Right cardiac atrium (tissue), 5 donors: Measurements from ENCODE around the gene TTC39C. TPM values are rescaled to one million over a fixed set of nuclear protein-coding genes. Genes with fewer than 3 reads are reported as not detected.
A peak's percentile ranks its signal among the peaks of the same experiment; 100 is the strongest.

ENCODE experiments used
- ATAC-seq, 2 donors: fragments of 200-7000 bp; cut with Tn5 transposase; one replicate each; pipeline versions ENCODE4 v1.8.0 to v1.9.1; 2020; ENCODE audit warnings: moderate library complexity in 2 of 2, mild to moderate bottlenecking in 1 of 2
- DNase-seq, 3 donors: peaks; one replicate each; pipeline ENCODE4 v3.0.0-alpha.2; 2020
- H3K27ac ChIP-seq: one replicate; pipeline ENCODE4 v1.5.1; 2013; ENCODE audit warnings: mild to moderate bottlenecking, low read length, control low read depth, moderate library complexity
- H3K27me3 ChIP-seq: one replicate; pipeline ENCODE4 v1.6.1; 2013; ENCODE audit not compliant: control insufficient read depth, insufficient read depth
- H3K4me1 ChIP-seq: one replicate; pipeline ENCODE4 v1.6.1; 2013; ENCODE audit warnings: low read length; ENCODE audit not compliant: control insufficient read depth, insufficient read depth
- H3K4me3 ChIP-seq: one replicate; pipeline ENCODE4 v1.5.1; 2013; ENCODE audit warnings: low read length, control low read depth
- H3K9me3 ChIP-seq: one replicate; pipeline ENCODE4 v1.6.1; 2013; ENCODE audit warnings: low read length; ENCODE audit not compliant: control insufficient read depth
- WGBS: extraction: QIAGEN DNeasy Blood & Tissue Kit; methylation state at CpG from one replicate; pipeline ENCODE4 v1.1.7; 2013; 5-methylcytosine and 5-hydroxymethylcytosine counted together
- intact Hi-C, 4 donors: fragments of 100-400 bp; cut with DNase I; formaldehyde crosslinking; loops; one replicate each; pipeline versions ENCODE4 v1.11.0 to v1.14.0; 2022 to 2023
- polyA plus RNA-seq: library from polyadenylated mRNA; stranded (reverse); fragments of 200-250 nt; gene quantifications from one replicate; pipeline ENCODE4 v1.2.3, GENCODE V29; 2013
- total RNA-seq, 4 donors: library from RNA; stranded (reverse); fragmentation: NEBNext Ultra II Directional; extraction: Animal tissue kit (Norgen Biotek cat#: 25700); gene quantifications; one replicate each; pipeline ENCODE4 v1.2.1, GENCODE V29; 2021
- donor health status: healthy with polysubstance abuse.
- donor health status: DM: no; HTN: yes; CAD: no.
- donor health status: DM: no; HTN: no; CAD: no.
- donor health status: DM: no; HTN: yes; CAD: no; lungs with severe emphysema.
- donor health status: DM: yes; HTN: yes; CAD: no.

Gene TTC39C
- total and polyA plus RNA-seq, 5 donors, result 2.8 to 11.0 (median 5.4) TPM

GRCh38 chr18:23977103-23977502 lies 37.5 kb upstream of the TTC39C start:
- DNase-seq (no peak), ATAC-seq (no peak)
- Histone ChIP-seq H3K9me3 (no peaks in the 10 kb centered on the region), H3K4me1 (peaks cover 2% of the 10 kb centered on the region), H3K27me3 (no peaks in the 10 kb centered on the region), H3K4me3 (no peak overlapping the region), H3K27ac (no peak overlapping the region)
- 97% methylated on average over 7 of the region's 7 CpGs for WGBS
- intact Hi-C loops, result no loop called here

DNA sequence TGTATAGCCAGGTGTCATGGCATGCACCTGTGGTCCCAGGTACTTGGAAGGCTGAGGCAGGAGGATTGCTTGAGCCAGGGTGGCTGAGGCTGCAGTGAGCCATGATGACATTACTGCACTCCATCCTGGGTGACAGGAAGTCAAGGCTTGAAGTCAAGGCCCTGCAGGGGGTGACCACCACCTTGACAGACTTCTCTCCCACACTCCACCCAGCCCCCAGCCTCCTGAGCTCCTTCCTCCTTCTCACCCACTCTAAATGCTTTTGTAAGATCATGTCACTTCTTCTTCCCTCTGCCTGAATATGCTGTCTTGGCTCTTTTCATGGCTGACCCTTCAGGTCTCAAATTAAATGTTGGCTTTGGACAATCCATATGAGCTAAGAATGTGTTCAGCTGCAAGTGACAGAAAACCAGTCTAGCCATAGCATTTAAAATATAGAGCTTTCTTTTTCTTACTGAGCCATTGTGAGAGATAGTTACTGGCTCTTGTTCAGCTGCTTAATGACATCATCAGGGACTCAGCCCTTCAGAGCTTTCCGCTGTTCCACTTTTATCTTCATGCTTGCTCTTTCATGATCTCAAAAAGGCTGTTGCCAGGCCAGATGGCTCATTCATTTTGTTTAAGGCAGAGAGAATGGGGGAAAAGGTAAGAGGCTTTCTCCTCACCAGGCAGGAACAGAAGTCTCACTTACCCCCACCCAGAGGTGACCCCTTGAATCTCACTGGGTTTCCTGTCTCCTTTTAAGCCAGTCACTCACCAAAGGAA lies 36.7 kb upstream of the TTC39C start:
- intact Hi-C loops, result no loop called here
- Histone ChIP-seq H3K27me3 (no peaks in the 10 kb centered on the region), H3K9me3 (no peaks in the 10 kb centered on the region), H3K27ac (no peak overlapping the region), H3K4me1 (peaks cover 2% of the 10 kb centered on the region), H3K4me3 (no peak overlapping the region)
- DNase-seq, result no peak
- ATAC-seq, result peak; percentile 48 to 76
- WGBS, result 66% methylated on average over 1 of the region's 1 CpG

DNA sequence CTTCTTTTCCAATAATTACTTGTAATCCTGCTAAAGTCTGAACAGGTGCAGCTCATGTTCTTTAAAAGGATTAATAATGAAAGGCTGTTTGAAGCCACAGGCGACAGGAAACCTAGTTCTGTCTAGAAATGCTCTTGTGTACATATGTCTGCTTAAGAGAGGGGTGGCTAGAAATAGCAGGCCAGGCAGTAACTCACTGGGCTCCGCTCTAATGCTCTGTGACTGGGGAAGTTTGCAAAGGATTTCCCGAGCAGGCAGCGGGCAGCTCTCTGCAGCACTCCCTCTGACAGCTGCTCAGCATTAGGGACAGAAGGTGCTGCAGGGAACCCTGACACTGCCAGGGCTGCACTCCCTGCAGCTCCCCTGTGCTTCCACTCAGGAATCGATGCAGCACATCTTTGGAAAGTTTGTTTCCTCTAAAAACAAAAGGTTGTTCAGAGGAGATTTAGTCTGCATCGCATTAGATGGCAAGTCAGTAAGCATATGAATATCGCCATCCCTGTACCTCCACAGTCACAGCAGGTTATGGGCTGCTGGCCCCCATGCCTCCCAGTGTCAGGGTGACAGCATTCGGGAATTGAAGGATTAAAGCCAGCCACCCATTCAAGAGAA lies 33.1 kb upstream of the TTC39C start:
- no peaks in the 10 kb centered on the region for H3K9me3 ChIP-seq
- H3K4me1 ChIP-seq, result peaks cover 2% of the 10 kb centered on the region
- no peaks in the 10 kb centered on the region for H3K27me3 ChIP-seq
- WGBS, result 65% methylated on average over 8 of the region's 8 CpGs
- DNase-seq, result no peak
- H3K4me3 ChIP-seq, result no peak overlapping the region
- intact Hi-C loops, result no loop called here
- no peak overlapping the region for H3K27ac ChIP-seq
- ATAC-seq, result no peak

- intact Hi-C loops, result no loop called here
- 38% methylated on average over 17 of the region's 17 CpGs for WGBS
- Histone ChIP-seq H3K4me1 (peaks cover 2% of the 10 kb centered on the region), H3K27me3 (no peaks in the 10 kb centered on the region), H3K4me3 (no peak overlapping the region), H3K27ac (peak overlapping the region; percentile 9), H3K9me3 (no peaks in the 10 kb centered on the region)
- peak; percentile 93 to 94 for ATAC-seq
- peak; percentile 89 to 91 (median 89) for DNase-seq
These were observed 32.1 kb upstream of the TTC39C start for GRCh38 chr18:23982155-23983079.

GRCh38 chr18:23983112-23983511 lies 31.4 kb upstream of the TTC39C start:
- Histone ChIP-seq H3K4me3 (no peak overlapping the region), H3K27ac (no peak overlapping the region), H3K9me3 (no peaks in the 10 kb centered on the region), H3K4me1 (peaks cover 2% of the 10 kb centered on the region), H3K27me3 (no peaks in the 10 kb centered on the region)
- intact Hi-C loops, result no loop called here
- WGBS, result 76% methylated on average over 3 of the region's 3 CpGs
- DNase-seq (no peak), ATAC-seq (no peak)

GRCh38 chr18:23986600-23987359 lies 27.8 kb upstream of the TTC39C start:
- ATAC-seq, result no peak
- peaks cover under 1% of the 10 kb centered on the region for H3K4me1 ChIP-seq
- H3K4me3 ChIP-seq, result no peak overlapping the region
- H3K27me3 ChIP-seq, result no peaks in the 10 kb centered on the region
- intact Hi-C loops, result no loop called here
- no peak overlapping the region for H3K27ac ChIP-seq
- no peak for DNase-seq
- H3K9me3 ChIP-seq, result no peaks in the 10 kb centered on the region

DNA sequence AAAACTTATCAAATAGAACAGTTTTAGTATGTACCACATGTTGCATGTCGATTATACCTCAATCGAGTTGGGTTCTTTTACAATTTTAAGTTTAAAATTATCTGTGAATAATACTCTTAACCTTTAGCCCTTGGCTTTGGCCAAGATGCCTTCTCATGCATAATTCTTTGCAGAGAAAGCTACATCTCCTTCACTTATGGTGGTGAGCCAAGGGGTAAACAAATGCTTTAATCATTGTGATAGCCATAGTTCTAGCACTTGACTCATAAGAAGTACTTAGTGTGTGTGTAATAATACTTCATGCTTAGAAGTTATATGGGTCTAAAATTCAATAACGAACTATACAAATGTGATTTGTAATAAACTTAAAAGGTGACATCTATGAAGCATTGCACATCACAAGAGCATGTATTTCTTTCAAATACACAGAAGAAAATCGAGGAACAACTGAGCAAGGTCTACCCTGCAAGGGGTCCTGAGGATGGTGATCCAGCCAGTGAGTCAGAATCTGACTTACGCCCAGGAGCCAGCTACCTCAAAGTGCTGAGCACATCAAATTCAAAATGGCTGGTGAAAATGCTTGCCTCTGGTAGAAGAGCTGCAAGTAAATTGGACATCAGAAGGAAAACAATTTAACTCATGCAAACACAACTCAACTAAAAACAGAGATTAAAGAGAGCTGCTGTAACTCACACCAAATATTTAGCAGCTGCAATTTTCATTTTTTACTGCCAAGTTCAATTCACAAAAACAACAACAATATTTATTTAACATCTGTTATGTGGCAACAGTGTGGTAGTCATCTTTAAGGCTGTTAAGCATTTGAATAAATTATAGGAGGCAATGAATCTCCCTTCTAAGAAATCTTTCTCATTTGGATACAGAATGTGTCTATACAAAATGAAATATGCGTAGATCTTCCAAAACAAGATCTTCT lies 23.8 kb upstream of the TTC39C start:
- H3K4me1 ChIP-seq, result peaks cover 2% of the 10 kb centered on the region
- DNase-seq (no peak), ATAC-seq (no peak)
- H3K27ac ChIP-seq, result no peak overlapping the region
- 85% methylated on average over 6 of the region's 6 CpGs for WGBS
- no peaks in the 10 kb centered on the region for H3K9me3 ChIP-seq
- intact Hi-C loops, result no loop called here
- no peak overlapping the region for H3K4me3 ChIP-seq
- H3K27me3 ChIP-seq, result no peaks in the 10 kb centered on the region

DNA sequence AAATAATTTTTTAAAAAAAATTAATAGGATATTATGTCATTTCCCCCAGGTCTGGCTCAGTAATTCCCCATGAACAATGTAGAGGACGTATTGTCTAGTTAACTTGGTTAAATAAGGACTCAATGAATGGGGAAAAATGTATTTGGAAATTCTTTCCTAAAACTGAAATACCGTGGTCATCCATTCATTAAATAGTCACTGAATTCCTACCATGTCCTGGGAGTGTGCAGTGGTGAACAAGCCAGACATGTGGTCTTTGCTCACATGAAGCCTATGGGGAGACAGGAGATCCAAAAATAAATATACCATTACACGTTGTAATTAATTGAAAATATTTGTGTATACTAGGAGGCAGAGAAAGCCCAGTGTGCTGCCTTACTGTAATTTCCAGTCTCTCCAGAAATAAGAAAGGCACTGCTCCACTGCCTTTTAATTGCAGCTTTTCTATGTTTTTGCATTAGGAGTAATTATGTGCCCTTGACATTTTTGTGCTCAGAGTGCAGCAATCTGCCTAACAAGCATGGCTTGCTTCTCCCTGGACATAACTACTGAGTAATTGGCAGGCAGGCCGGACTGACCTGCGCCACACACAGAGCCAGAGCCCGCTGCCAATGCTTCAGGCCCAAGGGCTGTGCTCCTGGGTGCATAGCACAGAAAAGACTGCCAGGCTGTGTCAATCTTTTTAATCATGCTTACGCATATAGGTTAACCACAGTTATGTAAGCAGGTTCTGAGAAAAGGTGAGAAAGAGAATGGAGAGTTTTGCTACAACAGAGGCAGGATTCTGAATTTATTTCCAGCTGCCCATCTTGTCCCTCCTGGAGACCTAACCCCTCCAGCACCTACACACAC lies 22.2 kb upstream of the TTC39C start:
- no peaks in the 10 kb centered on the region for H3K9me3 ChIP-seq
- peak in 2 of 3 donors; percentile 35 to 68 for DNase-seq
- intact Hi-C loops, result no loop called here
- no peaks in the 10 kb centered on the region for H3K27me3 ChIP-seq
- ATAC-seq, result peak; percentile 70 to 78
- H3K27ac ChIP-seq, result peak overlapping the region; percentile 43
- H3K4me1 ChIP-seq, result peaks cover 2% of the 10 kb centered on the region
- H3K4me3 ChIP-seq, result no peak overlapping the region
- 68% methylated on average over 7 of the region's 7 CpGs for whole genome bisulfite sequencing

DNA sequence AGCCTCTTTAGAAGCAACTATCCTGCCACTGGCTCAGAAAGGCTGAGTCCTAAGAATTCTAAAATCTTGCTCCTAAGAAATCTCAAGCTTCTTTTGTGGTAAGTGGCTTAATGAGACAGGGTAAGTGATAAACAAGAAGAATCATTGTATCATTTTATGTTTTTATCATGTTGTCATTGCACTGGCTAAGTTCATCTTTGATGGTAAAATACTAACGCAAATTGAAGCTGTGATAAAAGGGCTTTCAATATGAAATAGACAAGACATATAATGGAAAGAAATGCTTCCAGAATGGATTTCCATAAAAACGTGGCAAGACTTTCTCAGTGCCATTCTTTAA lies 21.6 kb upstream of the TTC39C start:
- Histone ChIP-seq H3K9me3 (no peaks in the 10 kb centered on the region), H3K4me3 (no peak overlapping the region), H3K27me3 (no peaks in the 10 kb centered on the region), H3K27ac (no peak overlapping the region), H3K4me1 (peaks cover 2% of the 10 kb centered on the region)
- intact Hi-C loops, result no loop called here
- ATAC-seq (no peak), DNase-seq (no peak)
- WGBS, result 73% methylated on average over 2 of the region's 2 CpGs
